Duodenal mucosa (tissue), 2 donors: ENCODE results near the gene CEACAM5.

ENCODE experiments used
- H3K27ac ChIP-seq: one replicate; pipeline ENCODE4 v1.7.0; 2013; ENCODE audit warnings: low read depth, low read length
- H3K27me3 ChIP-seq, 2 donors: one replicate each; pipeline ENCODE4 v1.7.0; 2013; ENCODE audit warnings: low read length in 2 of 2, control low read depth in 1 of 2; ENCODE audit not compliant: insufficient read depth in 2 of 2, control insufficient read depth in 1 of 2
- H3K36me3 ChIP-seq, 2 donors: one replicate each; pipeline ENCODE4 v1.7.0; 2013; ENCODE audit warnings: low read length in 2 of 2, control low read depth in 1 of 2; ENCODE audit not compliant: insufficient read depth in 2 of 2, control insufficient read depth in 1 of 2
- H3K4me1 ChIP-seq, 2 donors: one replicate each; pipeline ENCODE4 v1.7.0; 2013; ENCODE audit warnings: low read length in 2 of 2, control low read depth in 1 of 2; ENCODE audit not compliant: insufficient read depth in 2 of 2, control insufficient read depth in 1 of 2
- H3K4me3 ChIP-seq, 2 donors: one replicate each; pipeline ENCODE4 v1.7.0; 2013; ENCODE audit warnings: low read length in 2 of 2, low read depth in 1 of 2
- H3K9ac ChIP-seq, 2 donors: one replicate each; pipeline ENCODE4 v1.7.0; 2013; ENCODE audit warnings: low read length in 2 of 2, low read depth in 1 of 2
- H3K9me3 ChIP-seq, 2 donors: one replicate each; pipeline ENCODE4 v1.7.0; 2013; ENCODE audit warnings: low read length in 2 of 2, control low read depth in 1 of 2; ENCODE audit not compliant: control insufficient read depth in 1 of 2

The CEACAM5 gene

GRCh38 chr19:41699968-41700323, 8.5 kb upstream of the CEACAM5 start:
- Histone ChIP-seq H3K9ac (no peak overlapping the region), H3K27ac (no peak overlapping the region), H3K27me3 (peaks cover 0 to 14% of the 10 kb centered on the region in 2 donors), H3K36me3 (no peaks in the 10 kb centered on the region), H3K9me3 (no peaks in the 10 kb centered on the region), H3K4me3 (no peak overlapping the region), H3K4me1 (peaks cover 11 to 18% of the 10 kb centered on the region in 2 donors)

GRCh38 chr19:41700381-41701195, 7.8 kb upstream of the CEACAM5 start:
- no peak overlapping the region for H3K27ac ChIP-seq
- peaks cover 0 to 12% of the 10 kb centered on the region in 2 donors for H3K27me3 ChIP-seq
- no peaks in the 10 kb centered on the region for H3K9me3 ChIP-seq
- H3K4me3 ChIP-seq: no peak overlapping the region
- no peaks in the 10 kb centered on the region for H3K36me3 ChIP-seq
- H3K4me1 ChIP-seq: peaks cover 11 to 18% of the 10 kb centered on the region in 2 donors
- H3K9ac ChIP-seq: no peak overlapping the region

GRCh38 chr19:41701401-41702075, 6.9 kb upstream of the CEACAM5 start:
- no peak overlapping the region for H3K27ac ChIP-seq
- H3K4me1 ChIP-seq: peaks cover 11 to 18% of the 10 kb centered on the region in 2 donors
- peaks cover 0 to 15% of the 10 kb centered on the region in 2 donors for H3K27me3 ChIP-seq
- no peak overlapping the region for H3K4me3 ChIP-seq
- H3K36me3 ChIP-seq: no peaks in the 10 kb centered on the region
- no peak overlapping the region for H3K9ac ChIP-seq
- no peaks in the 10 kb centered on the region for H3K9me3 ChIP-seq

- H3K4me1 ChIP-seq: peaks cover 11 to 18% of the 10 kb centered on the region in 2 donors
- H3K9me3 ChIP-seq: no peaks in the 10 kb centered on the region
- no peak overlapping the region for H3K4me3 ChIP-seq
- peaks cover 0 to 11% of the 10 kb centered on the region in 2 donors for H3K27me3 ChIP-seq
- no peak overlapping the region for H3K27ac ChIP-seq
- no peaks in the 10 kb centered on the region for H3K36me3 ChIP-seq
- H3K9ac ChIP-seq: no peak overlapping the region
Measured at GRCh38 chr19:41702171-41702651, 6.2 kb upstream of the CEACAM5 start.

GRCh38 chr19:41703602-41704293, 4.7 kb upstream of the CEACAM5 start:
- peaks cover 11 to 12% of the 10 kb centered on the region in 2 donors for H3K4me1 ChIP-seq
- H3K9ac ChIP-seq: no peak overlapping the region
- H3K27ac ChIP-seq: no peak overlapping the region
- no peaks in the 10 kb centered on the region for H3K36me3 ChIP-seq
- peaks cover 0 to 8% of the 10 kb centered on the region in 2 donors for H3K27me3 ChIP-seq
- no peaks in the 10 kb centered on the region for H3K9me3 ChIP-seq
- no peak overlapping the region for H3K4me3 ChIP-seq

GRCh38 chr19:41705393-41706174, 2.8 kb upstream of the CEACAM5 start:
- Histone ChIP-seq H3K4me3 (no peak overlapping the region), H3K36me3 (no peaks in the 10 kb centered on the region), H3K9ac (no peak overlapping the region), H3K4me1 (no peaks in the 10 kb centered on the region), H3K27me3 (peaks cover 0 to 8% of the 10 kb centered on the region in 2 donors), H3K9me3 (no peaks in the 10 kb centered on the region), H3K27ac (no peak overlapping the region)

- no peaks in the 10 kb centered on the region for H3K4me1 ChIP-seq
- H3K9ac ChIP-seq: no peak overlapping the region
- H3K4me3 ChIP-seq: peak overlapping the region; percentile 58 to 65
- no peaks in the 10 kb centered on the region for H3K9me3 ChIP-seq
- peaks cover 0 to 8% of the 10 kb centered on the region in 2 donors for H3K27me3 ChIP-seq
- no peaks in the 10 kb centered on the region for H3K36me3 ChIP-seq
- no peak overlapping the region for H3K27ac ChIP-seq
Measured at GRCh38 chr19:41706741-41707501, 1.5 kb upstream of the CEACAM5 start.

GRCh38 chr19:41707502-41707812, 969 bp upstream of the CEACAM5 start:
- Histone ChIP-seq H3K27me3 (peaks cover 0 to 8% of the 10 kb centered on the region in 2 donors), H3K9me3 (no peaks in the 10 kb centered on the region), H3K4me3 (no peak overlapping the region), H3K4me1 (no peaks in the 10 kb centered on the region), H3K9ac (no peak overlapping the region), H3K27ac (no peak overlapping the region), H3K36me3 (no peaks in the 10 kb centered on the region)

- H3K9ac ChIP-seq: no peak overlapping the region
- H3K4me1 ChIP-seq: no peaks in the 10 kb centered on the region
- no peaks in the 10 kb centered on the region for H3K9me3 ChIP-seq
- no peaks in the 10 kb centered on the region for H3K36me3 ChIP-seq
- peaks cover 0 to 8% of the 10 kb centered on the region in 2 donors for H3K27me3 ChIP-seq
- no peak overlapping the region for H3K4me3 ChIP-seq
- H3K27ac ChIP-seq: no peak overlapping the region
Measured at GRCh38 chr19:41707871-41708371, 505 bp upstream of the CEACAM5 start.
